GM13977 (cell line): ENCODE data around the gene IGFBP6.
A peak's percentile ranks its signal among the peaks of the same experiment; 100 is the strongest.

Experiments
- DNase-seq: peaks from one replicate; pipeline ENCODE4 v3.0.0; 2012; ENCODE audit warnings: low spot score
- in situ Hi-C: fragments of 300-500 bp; cut with MboI; formaldehyde crosslinking; loops from one replicate; pipeline ENCODE4 v1.12.0; 2022; ENCODE audit warnings: low sequenced_read_pairs, low pct_unique_long_range_greater_than_20kb, mixed read lengths, inconsistent platforms; ENCODE audit not compliant: unreplicated experiment
- TF ChIP-seq, protein P1 (sequence below): IDR thresholded peaks from 2 replicates; pipeline ENCODE4 v1.5.1; 2012; ENCODE audit warnings: mild to moderate bottlenecking, control low read depth; ENCODE audit not compliant: insufficient read depth; ENCODE audit errors: extremely low read depth, missing control alignments

IGFBP6 gene

DNA sequence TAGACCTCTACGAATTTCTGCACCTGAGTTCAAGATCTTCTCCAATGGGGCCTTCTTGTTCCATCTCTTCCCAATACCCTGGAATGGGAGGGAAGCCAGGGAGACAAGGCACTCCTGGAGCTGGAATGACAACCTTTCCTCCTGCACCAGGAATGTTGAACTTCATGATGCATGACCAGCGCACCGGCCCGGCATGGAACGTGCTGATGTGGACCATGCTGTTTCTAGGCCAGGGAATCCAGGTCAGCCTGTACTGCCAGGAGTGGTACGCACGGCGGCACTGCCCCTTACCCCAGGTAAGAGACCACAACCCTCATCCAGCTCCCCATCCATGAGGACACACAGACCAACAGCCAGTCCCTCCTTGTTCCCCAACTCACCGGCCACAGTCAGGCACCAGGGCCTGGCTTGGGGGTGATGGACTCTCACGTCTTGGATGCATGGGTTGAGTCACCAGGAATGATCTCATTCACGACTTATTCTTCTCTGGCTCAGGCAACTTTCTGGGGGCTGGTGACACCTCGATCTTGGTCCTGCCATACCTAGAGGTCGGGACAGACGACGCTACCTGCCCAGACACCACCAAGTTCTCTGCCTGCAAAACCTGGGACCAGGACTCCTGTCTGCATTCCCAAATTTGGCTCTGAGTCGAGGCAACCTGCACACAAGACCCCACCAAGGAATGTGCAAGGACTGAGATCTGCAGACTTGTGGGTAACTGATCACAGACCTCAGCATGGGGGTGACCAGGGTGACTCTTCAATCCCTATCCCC is 26.3 kb downstream of the IGFBP6 start:
- in situ Hi-C loops = no loop called here
- peak; percentile 17 for DNase-seq
- TF ChIP-seq, protein P1, sequence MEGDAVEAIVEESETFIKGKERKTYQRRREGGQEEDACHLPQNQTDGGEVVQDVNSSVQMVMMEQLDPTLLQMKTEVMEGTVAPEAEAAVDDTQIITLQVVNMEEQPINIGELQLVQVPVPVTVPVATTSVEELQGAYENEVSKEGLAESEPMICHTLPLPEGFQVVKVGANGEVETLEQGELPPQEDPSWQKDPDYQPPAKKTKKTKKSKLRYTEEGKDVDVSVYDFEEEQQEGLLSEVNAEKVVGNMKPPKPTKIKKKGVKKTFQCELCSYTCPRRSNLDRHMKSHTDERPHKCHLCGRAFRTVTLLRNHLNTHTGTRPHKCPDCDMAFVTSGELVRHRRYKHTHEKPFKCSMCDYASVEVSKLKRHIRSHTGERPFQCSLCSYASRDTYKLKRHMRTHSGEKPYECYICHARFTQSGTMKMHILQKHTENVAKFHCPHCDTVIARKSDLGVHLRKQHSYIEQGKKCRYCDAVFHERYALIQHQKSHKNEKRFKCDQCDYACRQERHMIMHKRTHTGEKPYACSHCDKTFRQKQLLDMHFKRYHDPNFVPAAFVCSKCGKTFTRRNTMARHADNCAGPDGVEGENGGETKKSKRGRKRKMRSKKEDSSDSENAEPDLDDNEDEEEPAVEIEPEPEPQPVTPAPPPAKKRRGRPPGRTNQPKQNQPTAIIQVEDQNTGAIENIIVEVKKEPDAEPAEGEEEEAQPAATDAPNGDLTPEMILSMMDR = no peak

DNA sequence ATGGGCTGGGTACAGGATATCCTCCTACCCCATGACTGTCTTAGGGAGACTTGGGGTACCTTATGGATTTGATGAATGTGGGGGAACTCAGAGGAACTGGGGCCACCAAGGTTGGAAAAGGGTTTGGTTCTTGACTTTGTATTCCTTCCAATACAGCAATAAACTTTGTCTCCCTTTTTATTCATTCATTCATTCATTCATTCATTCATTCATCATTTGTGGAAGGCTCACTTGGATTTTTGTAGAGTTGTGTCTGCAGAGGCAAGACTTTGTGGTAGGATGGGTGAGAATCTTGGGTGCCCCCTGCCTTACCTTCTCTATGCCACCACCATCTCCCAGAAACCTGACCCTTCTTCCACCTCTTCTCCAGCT is 26.9 kb downstream of the IGFBP6 start:
- no peak for DNase-seq
- in situ Hi-C loops = no loop called here
- TF ChIP-seq, protein P1 = no peak

DNA sequence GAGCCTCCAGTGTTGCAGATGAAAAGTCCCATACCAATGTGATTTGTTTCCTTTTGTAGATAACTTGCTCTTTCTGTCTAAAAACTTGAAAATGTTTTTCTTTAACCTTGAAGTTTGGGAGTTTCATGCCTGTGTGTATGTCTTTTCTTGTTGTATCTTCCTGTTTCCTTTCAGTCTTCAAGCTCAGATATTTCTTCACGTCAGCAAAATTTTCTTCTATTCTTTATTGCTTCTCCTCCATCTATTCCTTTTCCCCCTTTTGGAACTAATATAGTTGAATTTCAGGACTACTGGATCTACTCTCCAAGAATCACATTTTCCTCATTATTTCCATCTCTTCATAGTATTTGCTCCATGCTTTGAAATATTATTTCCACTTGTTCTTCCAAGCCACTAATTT is 29.7 kb downstream of the IGFBP6 start:
- TF ChIP-seq, protein P1 = no peak
- in situ Hi-C loops = no loop called here

DNA sequence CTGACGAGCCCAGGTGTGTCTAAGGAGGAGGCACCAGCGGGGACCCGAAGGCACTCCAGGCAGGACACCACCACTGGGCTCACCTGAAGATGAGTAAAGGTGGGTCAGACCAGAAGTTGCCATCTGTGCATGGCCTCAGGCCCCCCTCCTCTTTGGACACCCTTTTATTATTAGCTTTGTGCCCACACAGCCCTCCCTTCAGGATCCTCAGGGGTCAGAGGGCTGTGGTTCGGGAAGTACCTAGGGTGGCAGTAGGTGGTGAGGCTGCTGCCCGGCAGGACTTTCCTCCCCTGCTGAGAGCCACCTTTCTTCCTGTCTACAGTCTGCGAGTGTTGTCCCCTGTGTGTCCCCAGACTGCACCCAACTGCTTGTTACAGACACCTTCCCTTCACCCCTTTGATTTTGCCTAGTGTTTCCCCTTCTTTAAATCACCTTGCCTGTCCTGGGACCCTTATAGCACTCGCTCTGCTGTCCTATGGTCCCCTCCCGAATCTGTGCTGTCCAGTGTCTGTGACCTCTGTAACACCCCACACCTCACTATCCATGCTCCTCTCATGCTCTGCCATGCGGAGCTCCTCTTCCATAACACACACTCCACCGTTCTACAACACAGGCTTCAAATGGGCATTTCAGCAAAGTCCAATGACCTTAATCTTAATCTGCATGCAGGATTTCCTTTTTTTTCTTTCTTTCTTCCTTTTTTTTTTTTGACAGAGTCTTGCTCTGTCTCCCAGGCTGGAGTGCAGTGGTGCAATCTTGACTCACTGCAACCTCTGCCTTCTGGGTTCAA is 31.5 kb downstream of the IGFBP6 start:
- DNase-seq = no peak
- in situ Hi-C loops = no loop called here
- TF ChIP-seq, protein P1 = no peak

More for the DNA sequence above, 29.7 kb downstream of the IGFBP6 start:
- DNase-seq = no peak

DNA sequence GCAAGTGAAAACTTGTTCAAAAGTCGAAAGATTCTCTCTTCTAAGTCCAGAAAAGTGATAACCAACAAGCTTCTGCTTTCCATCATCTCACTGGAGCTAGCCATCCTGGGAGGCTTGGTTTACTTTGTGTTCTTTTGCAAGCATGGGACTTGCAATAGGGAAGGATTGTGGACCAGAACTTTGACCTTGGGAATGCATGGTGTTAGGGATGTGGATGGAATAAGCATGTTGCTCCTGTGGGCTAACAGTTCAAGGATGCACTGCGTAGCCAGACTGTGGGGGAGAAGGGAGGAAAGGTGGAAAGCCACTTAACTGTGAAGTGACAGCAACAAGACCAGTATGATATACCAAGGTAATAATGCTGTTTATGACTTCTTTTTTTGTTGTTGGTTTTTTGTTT is 34.4 kb downstream of the IGFBP6 start:
- TF ChIP-seq, protein P1 = no peak

DNA sequence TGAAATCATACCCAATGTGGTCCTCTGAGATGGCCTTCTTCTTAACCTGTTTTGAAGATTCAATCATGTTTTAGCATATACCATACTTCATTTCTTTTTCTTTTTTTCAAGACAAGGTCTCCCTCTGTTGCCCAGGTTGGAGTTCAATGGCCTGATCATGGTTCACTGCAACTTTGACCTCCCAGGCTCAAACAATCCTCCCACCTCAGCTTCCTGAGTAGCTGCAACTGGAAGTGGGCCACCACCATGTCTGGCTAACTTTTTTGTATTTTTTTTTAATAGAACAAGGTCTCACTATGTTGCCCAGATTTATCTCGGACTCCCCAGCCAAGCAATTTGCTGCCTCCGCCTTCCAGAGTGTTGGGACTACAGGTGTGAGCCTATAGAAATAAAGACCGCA is 36.3 kb downstream of the IGFBP6 start:
- TF ChIP-seq, protein P1 = no peak
- in situ Hi-C loops = no loop called here
- no peak for DNase-seq

More for the DNA sequence above, 34.4 kb downstream of the IGFBP6 start:
- in situ Hi-C loops = no loop called here
- DNase-seq = no peak
